SU-DHL-6 (cell line): ENCODE data around the gene THAP6.
"Not testable (repeated sequence)": the region's sequence is repeated elsewhere in the genome, so short reads cannot be mapped to it uniquely, and the experiment has no call there.

Source experiments
- H2AFZ ChIP-seq: fragments of 200-600 bp; sonication (generic); 2 replicates; pipeline ENCODE4 v1.6.1; 2014; ENCODE audit warnings: low read depth, mild to moderate bottlenecking, moderate library complexity, mixed read lengths, antibody characterized with exemption, low read length; ENCODE audit not compliant: severe bottlenecking
- H3F3A ChIP-seq: fragments of 200-600 bp; shearing (Covaris generic); 2 replicates; pipeline ENCODE4 v1.6.0; 2016; ENCODE audit warnings: antibody characterized with exemption, mild to moderate bottlenecking; ENCODE audit not compliant: insufficient read depth
- H3K27ac ChIP-seq: fragments of 200-600 bp; sonication (generic); 2 replicates; pipeline ENCODE4 v1.5.1; 2016; ENCODE audit warnings: low read depth, mild to moderate bottlenecking, low read length, moderate library complexity, mixed read lengths
- H3K27me3 ChIP-seq: fragments of 200-600 bp; sonication (generic), shearing (Covaris generic); 2 replicates; pipeline ENCODE4 v1.6.0; 2014; ENCODE audit warnings: mild to moderate bottlenecking, low read length
- H3K36me3 ChIP-seq: fragments of 200-600 bp; sonication (generic); 2 replicates; pipeline ENCODE4 v1.6.1; 2014; ENCODE audit warnings: mild to moderate bottlenecking, low read length, mixed read lengths
- H3K4me2 ChIP-seq: fragments of 300-600, 200-600 bp; shearing (Covaris generic), sonication (generic); 2 replicates; pipeline ENCODE4 v1.6.0; 2014; ENCODE audit warnings: low read length, low read depth, mild to moderate bottlenecking; ENCODE audit not compliant: poor library complexity, severe bottlenecking
- H3K4me3 ChIP-seq: fragments of 200-600 bp; sonication (generic); 2 replicates; pipeline ENCODE4 v1.5.1; 2014; ENCODE audit warnings: antibody characterized with exemption, low read length, mild to moderate bottlenecking, mixed read lengths; ENCODE audit not compliant: insufficient read depth, poor library complexity, severe bottlenecking
- H3K79me2 ChIP-seq: fragments of 200-600 bp; sonication (generic); 2 replicates; pipeline ENCODE4 v1.6.1; 2014; ENCODE audit warnings: mild to moderate bottlenecking, low read length, moderate library complexity; ENCODE audit not compliant: insufficient read depth
- H3K9ac ChIP-seq: fragments of 200-600 bp; sonication (generic); 2 replicates; pipeline ENCODE4 v1.7.0; 2014; ENCODE audit warnings: mild to moderate bottlenecking, low read length
- H3K9me2 ChIP-seq: fragments of 200-600 bp; sonication (generic); replicated peaks from 2 replicates; pipeline ENCODE4 v1.6.1; 2014; ENCODE audit warnings: low read length; ENCODE audit not compliant: insufficient read depth
- H3K9me3 ChIP-seq: fragments of 200-600 bp; sonication (generic); 2 replicates; pipeline ENCODE4 v1.6.1; 2014; ENCODE audit warnings: low read length, mixed read lengths; ENCODE audit not compliant: insufficient read depth
- H4K20me1 ChIP-seq: fragments of 200-600 bp; sonication (generic); 2 replicates; pipeline ENCODE4 v1.6.1; 2014; ENCODE audit warnings: low read depth, mild to moderate bottlenecking, antibody characterized with exemption, low read length, moderate library complexity, mixed read lengths
- CTCF ChIP-seq: fragments of 200-600 bp; sonication (generic); IDR thresholded peaks from one replicate; pipeline ENCODE4 v1.5.1; 2017; ENCODE audit warnings: antibody characterized with exemption, mild to moderate bottlenecking, low read length, moderate library complexity; ENCODE audit not compliant: insufficient read depth, poor library complexity, severe bottlenecking
- EZH2phosphoT487 ChIP-seq: fragments of 200-600 bp; sonication (generic), shearing (Covaris generic); conservative IDR thresholded peaks from 2 replicates; pipeline ENCODE4 v1.6.1; 2018; ENCODE audit warnings: mild to moderate bottlenecking, antibody characterized with exemption, low read length, moderate library complexity, mixed read lengths

Gene THAP6

DNA sequence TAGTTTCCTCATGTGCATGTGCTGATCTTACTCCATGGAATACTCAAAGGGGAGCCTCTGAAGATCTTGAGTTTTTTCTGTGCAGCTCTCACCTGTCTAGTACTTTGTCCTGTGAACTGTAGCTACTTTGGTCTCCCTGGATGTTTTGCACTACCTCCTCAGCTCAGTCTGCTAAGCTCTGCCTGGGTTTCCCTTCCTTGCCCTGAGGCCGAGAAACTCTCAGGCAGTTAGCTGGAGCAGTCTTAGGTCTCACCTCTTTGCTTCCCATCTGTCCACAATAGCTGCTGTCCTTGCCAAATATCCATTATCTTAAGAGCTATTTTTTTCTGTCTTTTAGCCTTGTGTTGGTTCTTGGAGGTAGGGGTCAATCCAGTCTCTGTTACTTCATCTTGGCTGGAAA lies 11.6 kb downstream of the THAP6 start:
- no peak overlapping the region for H3K27ac ChIP-seq
- no peaks in the 10 kb centered on the region for H3K79me2 ChIP-seq
- H3K9me2 ChIP-seq, result no peaks in the 10 kb centered on the region
- no peak for TF ChIP-seq CTCF
- no peak for TF ChIP-seq EZH2phosphoT487
- H3K4me2 ChIP-seq, result no peak overlapping the region
- H4K20me1 ChIP-seq, result no peaks in the 10 kb centered on the region
- no peaks in the 10 kb centered on the region for H3K27me3 ChIP-seq
- 0 out of 2 replicates have a peak, but pooled peaks cover 8% of the 10 kb centered on the region for H3K36me3 ChIP-seq
- H3K4me3 ChIP-seq, result no peak overlapping the region
- H3F3A ChIP-seq, result no peaks in the 10 kb centered on the region
- no peak overlapping the region for H3K9ac ChIP-seq
- no peak overlapping the region for H2AFZ ChIP-seq
- no peaks in the 10 kb centered on the region for H3K9me3 ChIP-seq

DNA sequence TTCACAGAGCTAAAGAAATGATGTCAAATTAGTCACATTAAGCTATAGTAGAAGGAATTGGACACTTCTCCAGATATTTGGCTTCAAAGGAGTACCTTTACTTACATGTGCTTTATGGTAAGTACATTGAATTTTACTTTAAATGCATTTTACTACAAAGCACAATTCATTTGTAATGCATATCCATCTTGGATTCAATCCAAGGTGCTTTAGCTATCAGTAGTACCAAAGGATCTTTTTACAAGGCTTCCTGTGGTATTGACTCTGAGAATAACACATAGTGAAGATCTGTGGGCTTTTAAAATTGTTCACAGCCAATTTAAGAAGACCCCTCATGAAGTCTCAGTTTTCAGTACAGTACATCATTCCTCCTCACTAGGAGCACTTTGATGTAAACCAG lies 13.2 kb downstream of the THAP6 start:
- 0 out of 2 replicates have a peak, but pooled peaks cover 8% of the 10 kb centered on the region for H3K36me3 ChIP-seq
- no peaks in the 10 kb centered on the region for H3F3A ChIP-seq
- H3K27ac ChIP-seq, result no peak overlapping the region
- no peaks in the 10 kb centered on the region for H4K20me1 ChIP-seq
- no peaks in the 10 kb centered on the region for H3K9me2 ChIP-seq
- H3K4me3 ChIP-seq, result no peak overlapping the region
- TF ChIP-seq CTCF (no peak), EZH2phosphoT487 (no peak)
- no peak overlapping the region for H3K9ac ChIP-seq
- H3K9me3 ChIP-seq, result no peaks in the 10 kb centered on the region
- no peak overlapping the region for H2AFZ ChIP-seq
- no peak overlapping the region for H3K4me2 ChIP-seq
- H3K27me3 ChIP-seq, result no peaks in the 10 kb centered on the region
- H3K79me2 ChIP-seq, result no peaks in the 10 kb centered on the region

GRCh38 chr4:75530556-75531322 lies 16.5 kb downstream of the THAP6 start:
- Histone ChIP-seq H3K27ac (no peak overlapping the region), H3K27me3 (no peaks in the 10 kb centered on the region), H3K4me2 (no peak overlapping the region), H3K9me3 (no peaks in the 10 kb centered on the region), H3K9ac (no peak overlapping the region), H4K20me1 (no peaks in the 10 kb centered on the region), H3K4me3 (no peak overlapping the region), H3K79me2 (no peaks in the 10 kb centered on the region), H2AFZ (no peak overlapping the region), H3K9me2 (no peaks in the 10 kb centered on the region), H3K36me3 (0 out of 2 replicates have a peak, but pooled peaks cover 8% of the 10 kb centered on the region), H3F3A (no peaks in the 10 kb centered on the region)
- TF ChIP-seq EZH2phosphoT487 (no peak), CTCF (no peak)

DNA sequence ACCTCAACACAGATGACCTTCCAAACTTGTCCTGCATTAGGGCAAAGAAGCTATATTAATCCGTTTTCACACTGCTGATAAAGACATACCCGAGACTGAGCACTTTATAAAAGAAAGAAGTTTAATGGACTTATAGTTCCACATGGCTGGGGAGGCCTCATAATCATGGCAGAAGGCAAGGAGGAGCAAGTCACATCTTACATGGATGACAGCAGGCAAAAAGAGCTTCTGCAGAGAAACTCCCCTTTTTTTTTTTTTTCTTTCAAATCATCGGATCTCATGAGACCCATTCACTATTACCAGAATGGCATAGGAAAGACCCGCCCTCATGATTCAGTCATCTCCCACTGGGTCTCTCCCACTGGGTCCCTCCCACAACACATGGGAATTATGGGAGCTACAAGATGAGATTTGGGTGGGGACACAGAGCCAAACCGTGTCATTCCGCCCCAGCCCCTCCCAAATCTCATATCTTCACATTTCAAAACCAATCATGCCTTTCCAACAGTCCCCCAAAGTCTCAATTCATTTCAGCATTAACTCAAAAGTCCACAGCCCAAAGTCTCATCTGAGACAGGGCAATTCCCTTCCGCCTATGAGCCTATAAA lies 17.4 kb downstream of the THAP6 start:
- not testable (repeated sequence) for H3K9ac ChIP-seq, H3K79me2 ChIP-seq, H3K4me3 ChIP-seq, H4K20me1 ChIP-seq, H3K9me3 ChIP-seq, H2AFZ ChIP-seq, H3K27ac ChIP-seq, H3K27me3 ChIP-seq, H3K9me2 ChIP-seq, H3K36me3 ChIP-seq, H3F3A ChIP-seq, H3K4me2 ChIP-seq

DNA sequence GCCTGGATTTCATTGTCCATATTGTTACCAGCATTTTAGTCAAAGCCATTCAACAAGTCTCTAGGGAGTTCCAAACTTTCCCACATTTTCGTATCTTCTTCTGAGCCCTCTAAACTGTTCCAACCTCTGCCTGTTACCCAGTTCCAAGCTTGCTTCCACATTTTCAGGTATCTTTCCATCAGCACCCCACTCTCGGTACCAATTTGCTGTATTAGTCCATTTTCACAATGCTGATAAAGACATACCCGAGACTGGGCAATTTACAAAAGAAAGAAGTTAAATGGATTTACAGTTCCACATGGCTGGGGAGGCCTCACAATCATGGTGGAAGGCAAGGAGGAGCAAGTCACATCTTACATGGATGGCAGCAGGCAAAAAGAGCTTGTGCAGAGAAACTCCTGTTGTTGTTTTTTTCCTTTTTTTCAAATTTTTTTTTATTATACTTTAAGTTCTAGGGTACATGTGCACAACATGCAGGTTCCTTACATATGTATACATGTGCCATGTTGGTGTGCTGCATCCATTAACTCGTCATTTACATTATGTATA lies 19.1 kb downstream of the THAP6 start:
- H3K36me3 ChIP-seq, H3K9me3 ChIP-seq, H3K4me2 ChIP-seq, H3K4me3 ChIP-seq, H3K27ac ChIP-seq, H2AFZ ChIP-seq, H3K9me2 ChIP-seq, H3K79me2 ChIP-seq, H3F3A ChIP-seq, H4K20me1 ChIP-seq, H3K9ac ChIP-seq, H3K27me3 ChIP-seq: not testable (repeated sequence)
